ENCODE measurements around the gene UNC13D. TPM values are rescaled to one million over a fixed set of nuclear protein-coding genes. Genes with fewer than 3 reads are reported as not detected.

The UNC13D gene
- total RNA-seq, 4 donors from 2014 or later, result 3.0 to 48.3 (median 16.2) TPM

DNA sequence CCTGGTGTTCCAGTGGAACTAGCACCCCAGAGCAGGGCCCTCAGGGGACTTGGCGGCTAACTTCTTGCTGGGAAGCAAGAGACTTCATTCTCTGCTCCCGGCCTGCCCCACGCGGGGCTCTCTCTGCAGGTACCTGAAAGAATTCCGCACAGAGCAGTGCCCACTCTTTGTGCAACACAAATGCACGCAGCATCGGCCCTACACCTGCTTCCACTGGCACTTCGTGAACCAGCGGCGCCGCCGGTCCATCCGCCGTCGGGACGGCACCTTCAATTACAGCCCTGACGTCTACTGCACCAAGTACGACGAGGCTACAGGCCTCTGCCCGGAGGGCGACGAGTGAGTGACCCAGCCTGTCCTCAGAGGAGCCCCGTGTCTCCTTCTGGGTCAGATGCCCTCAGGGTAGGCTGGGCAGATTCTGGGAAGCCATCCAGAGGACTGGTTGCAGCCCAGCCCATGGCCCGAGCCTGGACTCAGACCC lies 34.5 kb downstream of the UNC13D start:
- Histone ChIP-seq H3K27ac (peak overlapping the region in 3 of 4 donors; percentile 14 to 44 (median 26)), H3K36me3 (peaks cover 0 to 16% (median 6%) of the 10 kb centered on the region in 4 donors), H3K27me3 (no peaks in the 10 kb centered on the region), H3K4me1 (no peaks in the 10 kb centered on the region), H3K4me3 (no peak overlapping the region), H3K9me3 (no peaks in the 10 kb centered on the region)
- 96% methylated on average over 16 of the region's 24 CpGs; no CpG with 5 or more reads in 1 of the 2 donors for WGBS, 2 donors (ENCODE audit: low coverage in 1 of 2)
- DNase-seq, result no peak
- intact Hi-C loops (cut with DNase I; ENCODE audit: low total_unique reads) (no loop called here), in situ Hi-C loops (cut with MboI; ENCODE audit: low pct_ligation_motif_present in 1 of 4, low pct_unique_long_range_greater_than_20kb in 1 of 4, low sequenced_read_pairs in 3 of 4) (no loop called here)
- TF ChIP-seq POLR2AphosphoS5 (IDR thresholded peaks at IDR 0.05) (no peak), POLR2A (IDR thresholded peaks at IDR 0.05) (no peak), EP300 (IDR thresholded peaks at IDR 0.05; ENCODE audit: low read depth) (no peak)
- TF ChIP-seq, protein P1, sequence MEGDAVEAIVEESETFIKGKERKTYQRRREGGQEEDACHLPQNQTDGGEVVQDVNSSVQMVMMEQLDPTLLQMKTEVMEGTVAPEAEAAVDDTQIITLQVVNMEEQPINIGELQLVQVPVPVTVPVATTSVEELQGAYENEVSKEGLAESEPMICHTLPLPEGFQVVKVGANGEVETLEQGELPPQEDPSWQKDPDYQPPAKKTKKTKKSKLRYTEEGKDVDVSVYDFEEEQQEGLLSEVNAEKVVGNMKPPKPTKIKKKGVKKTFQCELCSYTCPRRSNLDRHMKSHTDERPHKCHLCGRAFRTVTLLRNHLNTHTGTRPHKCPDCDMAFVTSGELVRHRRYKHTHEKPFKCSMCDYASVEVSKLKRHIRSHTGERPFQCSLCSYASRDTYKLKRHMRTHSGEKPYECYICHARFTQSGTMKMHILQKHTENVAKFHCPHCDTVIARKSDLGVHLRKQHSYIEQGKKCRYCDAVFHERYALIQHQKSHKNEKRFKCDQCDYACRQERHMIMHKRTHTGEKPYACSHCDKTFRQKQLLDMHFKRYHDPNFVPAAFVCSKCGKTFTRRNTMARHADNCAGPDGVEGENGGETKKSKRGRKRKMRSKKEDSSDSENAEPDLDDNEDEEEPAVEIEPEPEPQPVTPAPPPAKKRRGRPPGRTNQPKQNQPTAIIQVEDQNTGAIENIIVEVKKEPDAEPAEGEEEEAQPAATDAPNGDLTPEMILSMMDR (IDR thresholded peaks at IDR 0.05), result no peak

DNA sequence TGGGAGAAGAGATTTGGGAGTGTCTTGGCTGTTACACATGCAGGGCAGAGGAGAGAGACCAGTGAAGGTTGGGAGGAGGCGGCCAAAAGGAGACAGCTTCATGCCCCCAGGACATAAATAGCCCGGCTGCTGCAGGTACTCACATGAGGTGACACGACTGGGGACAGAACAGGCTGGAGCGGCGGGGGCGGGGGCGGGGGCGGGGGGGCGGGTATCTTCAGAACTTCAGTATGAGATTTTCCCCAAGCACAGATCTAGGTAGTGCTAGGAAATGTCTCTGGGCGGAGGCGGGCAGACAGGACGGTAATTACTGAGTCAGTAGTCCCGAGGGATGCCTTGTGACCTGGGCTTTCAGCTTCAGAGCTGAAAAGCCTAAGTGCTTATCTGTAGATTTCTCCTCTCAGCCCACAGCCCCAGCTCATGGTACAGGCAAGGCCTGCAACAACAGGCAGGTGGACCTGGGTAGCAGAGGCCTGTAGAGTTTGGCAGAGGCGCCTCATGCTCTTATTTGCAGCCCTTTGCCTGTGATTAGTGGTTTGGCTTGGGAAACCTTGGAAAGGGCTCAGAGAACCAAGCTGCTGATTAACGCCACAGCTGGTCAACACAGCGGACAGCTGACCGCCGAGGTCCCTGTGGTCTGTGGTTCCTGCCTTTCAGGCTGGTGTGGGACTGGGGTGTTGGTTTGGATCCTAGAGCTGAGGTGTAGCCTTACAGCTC lies 35.1 kb downstream of the UNC13D start:
- Histone ChIP-seq H3K27me3 (no peaks in the 10 kb centered on the region), H3K36me3 (peaks cover 0 to 16% (median 6%) of the 10 kb centered on the region in 4 donors), H3K4me3 (no peak overlapping the region), H3K27ac (peak overlapping the region in 3 of 4 donors; percentile 14 to 53 (median 44)), H3K9me3 (no peaks in the 10 kb centered on the region), H3K4me1 (no peaks in the 10 kb centered on the region)
- DNase-seq, result no peak
- intact Hi-C loops (cut with DNase I; ENCODE audit: low total_unique reads) (no loop called here), in situ Hi-C loops (cut with MboI; ENCODE audit: low pct_ligation_motif_present in 1 of 4, low pct_unique_long_range_greater_than_20kb in 1 of 4, low sequenced_read_pairs in 3 of 4) (no loop called here)
- 64 to 82% methylated on average over 3 to 18 of the region's 18 CpGs for WGBS, 2 donors (ENCODE audit: low coverage in 1 of 2)
- TF ChIP-seq EP300 (IDR thresholded peaks at IDR 0.05; ENCODE audit: low read depth), result no peak
- TF ChIP-seq, protein P1 (IDR thresholded peaks at IDR 0.05), result no peak
- no peak for TF ChIP-seq POLR2AphosphoS5 (IDR thresholded peaks at IDR 0.05)
- no peak for TF ChIP-seq POLR2A (IDR thresholded peaks at IDR 0.05)

DNA sequence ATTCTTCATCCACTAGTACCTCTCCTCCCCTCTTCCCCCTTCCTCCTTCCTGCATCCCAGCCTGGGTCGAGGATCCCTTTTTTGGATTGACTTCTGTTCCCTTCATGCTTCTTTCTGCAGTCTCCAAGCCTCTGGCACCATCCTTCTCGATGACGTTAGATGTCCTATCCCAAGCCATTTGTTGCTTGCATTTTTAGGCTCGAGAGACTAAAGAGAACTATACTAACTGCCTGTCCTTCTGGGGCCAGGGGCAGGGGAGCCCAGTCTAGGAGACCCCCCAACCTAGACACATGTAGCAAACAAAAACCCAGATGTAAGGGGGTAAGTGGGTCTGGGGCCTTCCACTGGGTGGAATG lies 35.7 kb downstream of the UNC13D start:
- WGBS, 2 donors (ENCODE audit: low coverage in 1 of 2), result 63 to 77% methylated on average over 2 to 4 of the region's 4 CpGs

DNA sequence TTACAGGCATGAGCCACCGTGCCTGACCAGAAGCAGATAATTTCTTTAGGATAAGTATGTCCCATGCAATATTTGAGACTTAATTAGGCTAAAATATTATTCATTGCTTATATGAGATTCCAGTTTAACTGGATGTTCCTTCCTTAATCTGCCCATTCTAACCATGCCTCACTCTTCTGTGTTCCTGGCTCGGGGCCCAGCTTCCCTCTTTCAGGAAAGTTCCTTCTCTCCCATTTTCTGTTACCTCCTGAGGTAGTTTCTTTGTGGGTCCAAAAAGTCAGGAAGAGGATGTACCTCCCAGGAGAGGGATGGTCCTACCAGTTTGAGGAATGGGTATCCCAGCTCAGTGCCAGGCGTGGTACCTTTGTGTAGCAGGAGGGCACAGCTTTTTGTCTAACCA lies 36.3 kb downstream of the UNC13D start:
- DNase-seq, result no peak
- no peaks in the 10 kb centered on the region for H3K4me1 ChIP-seq
- peaks cover 0 to 15% (median 5%) of the 10 kb centered on the region in 4 donors for H3K36me3 ChIP-seq
- 93 to 94% methylated on average over 2 to 3 of the region's 3 CpGs for whole genome bisulfite sequencing, 2 donors (ENCODE audit: low coverage in 1 of 2)
- in situ Hi-C loops (cut with MboI; ENCODE audit: low pct_ligation_motif_present in 1 of 4, low pct_unique_long_range_greater_than_20kb in 1 of 4, low sequenced_read_pairs in 3 of 4), result no loop called here
- no peak overlapping the region for H3K4me3 ChIP-seq
- TF ChIP-seq EP300 (IDR thresholded peaks at IDR 0.05; ENCODE audit: low read depth), result no peak
- no peak for TF ChIP-seq POLR2AphosphoS5 (IDR thresholded peaks at IDR 0.05)
- no peak for TF ChIP-seq POLR2A (IDR thresholded peaks at IDR 0.05)
- TF ChIP-seq, protein P1 (IDR thresholded peaks at IDR 0.05), result no peak
- no peaks in the 10 kb centered on the region for H3K27me3 ChIP-seq
- no peaks in the 10 kb centered on the region for H3K9me3 ChIP-seq
- intact Hi-C loops (cut with DNase I; ENCODE audit: low total_unique reads), result no loop called here
- H3K27ac ChIP-seq, result peak overlapping the region in 1 of 4 donors; percentile 53

More for the DNA sequence above, 35.7 kb downstream of the UNC13D start:
- Histone ChIP-seq H3K4me1 (no peaks in the 10 kb centered on the region), H3K27ac (peak overlapping the region in 1 of 4 donors; percentile 53), H3K4me3 (no peak overlapping the region), H3K36me3 (peaks cover 0 to 16% (median 6%) of the 10 kb centered on the region in 4 donors), H3K27me3 (no peaks in the 10 kb centered on the region), H3K9me3 (no peaks in the 10 kb centered on the region)
- TF ChIP-seq, protein P1 (IDR thresholded peaks at IDR 0.05), result no peak
- TF ChIP-seq EP300 (IDR thresholded peaks at IDR 0.05; ENCODE audit: low read depth), result no peak
- no peak for TF ChIP-seq POLR2A (IDR thresholded peaks at IDR 0.05)
- no peak for TF ChIP-seq POLR2AphosphoS5 (IDR thresholded peaks at IDR 0.05)
- intact Hi-C loops (cut with DNase I; ENCODE audit: low total_unique reads) (no loop called here), in situ Hi-C loops (cut with MboI; ENCODE audit: low pct_ligation_motif_present in 1 of 4, low pct_unique_long_range_greater_than_20kb in 1 of 4, low sequenced_read_pairs in 3 of 4) (no loop called here)
- DNase-seq, result no peak

Data from transverse colon (tissue), 4 donors.